Tongue (tissue), 2 donors: ENCODE measurements around the gene CYS1. TPM values are rescaled to one million over a fixed set of nuclear protein-coding genes. Genes with fewer than 3 reads are reported as not detected.
"Not testable (repeated sequence)": the region's sequence is repeated elsewhere in the genome, so short reads cannot be mapped to it uniquely, and the experiment has no call there.

Experiments used
- DNase-seq: peaks from one replicate; pipeline ENCODE4 v3.0.0-alpha.2; 2015
- total RNA-seq: library from RNA; depleted of rRNA; stranded (reverse); fragments of >200 nt; gene quantifications from one replicate; pipeline ENCODE4 v1.2.3, GENCODE V29; 2014

The CYS1 gene
- total RNA-seq, 1 donor from 2014 or later, result 5.4 TPM

DNA sequence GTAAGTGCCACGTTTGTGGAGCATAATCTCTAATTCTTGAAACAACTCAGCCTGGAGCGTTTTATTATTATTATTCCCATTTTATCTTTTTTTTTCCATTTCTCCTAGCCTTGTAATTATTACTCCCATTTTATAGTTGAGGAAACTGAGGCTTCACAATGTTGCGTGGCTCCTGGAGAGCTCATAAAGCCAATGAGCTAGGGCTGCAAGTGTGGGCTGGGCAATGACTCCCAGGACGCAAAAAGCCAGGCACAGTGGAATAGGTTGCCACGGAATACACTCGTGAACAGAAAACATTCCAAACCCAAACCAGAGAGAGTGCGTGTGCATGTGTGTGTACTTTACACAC is 50.4 kb downstream of the CYS1 start:
- DNase-seq, result no peak

- peak; percentile 54 for DNase-seq
Observed at GRCh38 chr2:10028988-10029874, 51.0 kb downstream of the CYS1 start.

DNA sequence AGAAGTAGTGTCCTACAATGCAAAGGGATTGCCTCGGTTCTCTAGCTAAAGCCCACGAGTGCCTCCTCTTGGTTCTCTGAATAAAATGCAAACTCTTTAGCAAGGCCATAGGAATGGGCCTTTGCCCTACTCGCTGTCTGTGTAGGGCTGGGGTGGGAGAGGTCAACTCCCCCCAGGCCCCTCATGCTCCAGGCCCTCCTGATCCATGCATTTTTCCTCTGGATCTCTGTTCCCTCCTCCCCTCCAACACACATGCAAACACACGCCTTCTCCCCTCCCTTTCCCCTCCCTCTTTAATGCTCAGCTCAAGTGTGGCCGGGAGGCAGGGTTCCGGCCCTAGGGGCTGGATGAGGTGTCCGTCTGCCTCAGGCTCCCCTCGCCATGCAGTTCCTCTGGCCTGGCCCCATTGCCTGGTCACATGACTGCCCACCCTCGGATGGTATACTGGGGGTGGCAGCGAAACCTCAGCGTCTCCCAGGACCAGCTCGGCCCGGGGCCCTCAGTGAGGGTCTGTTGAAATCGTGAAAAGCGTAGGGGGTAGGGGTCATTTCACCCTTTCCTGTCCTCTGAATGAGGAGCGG is 51.7 kb downstream of the CYS1 start:
- no peak for DNase-seq

DNA sequence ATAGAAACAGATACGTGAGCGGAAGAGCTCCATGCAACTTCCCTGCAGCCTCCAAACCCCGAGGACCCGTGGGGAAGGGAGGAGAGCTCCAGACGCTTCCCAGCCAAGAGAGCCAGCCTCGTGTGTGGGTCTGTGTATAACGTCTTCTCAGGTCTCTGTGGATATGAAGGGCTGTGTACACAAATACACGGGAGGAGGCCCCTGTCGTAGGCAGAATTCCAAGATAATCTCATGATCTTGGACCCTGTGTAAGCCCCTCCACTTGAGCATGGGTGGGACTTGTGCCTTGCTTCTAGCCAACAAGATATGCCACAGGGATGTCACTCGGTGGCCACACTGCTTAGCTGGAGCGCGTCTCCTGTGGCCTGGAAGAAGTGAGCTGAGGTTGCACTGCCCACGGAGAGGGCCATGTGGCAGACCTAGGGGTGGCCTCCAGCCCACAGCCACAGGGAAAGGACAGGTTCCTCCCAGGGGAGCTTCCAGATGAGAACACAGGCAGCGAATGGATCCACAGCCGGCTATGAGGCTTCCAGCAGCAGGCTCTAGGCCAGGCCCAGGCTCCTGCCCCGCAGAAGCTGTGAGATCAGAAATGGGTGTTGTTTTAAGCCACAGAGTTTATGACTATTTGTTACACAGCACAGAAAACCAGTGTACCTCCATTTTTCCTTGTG is 52.4 kb downstream of the CYS1 start:
- no peak for DNase-seq

GRCh38 chr2:10026940-10027569 is 53.2 kb downstream of the CYS1 start:
- no peak for DNase-seq

GRCh38 chr2:10022966-10023662 is 57.1 kb downstream of the CYS1 start:
- DNase-seq, result no peak

GRCh38 chr2:10022445-10022844 is 57.8 kb downstream of the CYS1 start:
- DNase-seq, result no peak

GRCh38 chr2:10022041-10022421 is 58.2 kb downstream of the CYS1 start:
- DNase-seq, result no peak

- no peak for DNase-seq
Observed at GRCh38 chr2:10019602-10020400, 60.4 kb downstream of the CYS1 start.

DNA sequence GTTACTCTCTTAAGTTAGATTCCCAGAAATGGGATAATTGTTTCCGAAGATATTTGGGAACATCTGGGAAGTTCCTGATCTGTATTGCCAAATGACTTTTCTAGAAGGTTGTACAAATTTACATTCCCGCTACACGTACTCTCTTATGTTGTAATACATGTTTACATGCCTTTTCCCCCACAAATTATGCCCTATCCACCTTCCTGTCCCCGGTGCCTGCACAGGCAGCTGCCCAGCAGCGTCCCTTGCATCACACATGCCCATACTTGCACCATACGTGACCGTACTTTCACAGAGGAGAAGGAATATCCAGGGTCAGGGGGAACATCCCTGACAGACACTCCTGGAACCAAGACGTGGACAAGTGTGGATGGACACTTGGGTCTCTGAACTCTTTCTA is 61.0 kb downstream of the CYS1 start:
- DNase-seq, result no peak

DNA sequence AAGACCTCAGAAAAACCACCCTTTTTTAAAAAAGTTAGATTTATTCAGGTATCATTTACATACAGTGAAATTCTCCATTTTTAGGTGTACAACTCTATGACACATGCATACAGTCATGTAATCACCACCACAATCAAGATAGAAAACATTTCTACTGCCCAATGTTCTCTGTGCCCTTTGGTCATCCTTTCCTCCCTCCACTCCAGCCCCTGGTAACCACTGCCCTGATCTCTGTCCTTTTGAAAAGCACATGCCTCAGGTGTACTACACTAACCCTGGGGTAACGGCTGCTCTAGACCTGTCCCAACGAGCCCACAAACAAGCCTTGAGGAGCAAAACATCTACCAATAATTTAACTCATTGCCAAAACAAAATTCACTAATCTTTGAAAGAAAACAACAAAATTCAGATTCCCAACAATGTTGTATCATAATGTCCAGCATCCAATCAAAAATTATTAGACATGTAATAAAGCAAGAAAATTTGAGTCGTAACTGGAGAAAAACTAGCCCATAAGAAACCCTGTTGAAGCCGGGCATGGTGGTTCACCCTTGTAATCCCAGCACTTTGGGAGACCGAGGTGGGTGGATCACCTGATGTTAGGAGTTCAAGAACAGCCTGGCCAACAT is 62.8 kb downstream of the CYS1 start:
- DNase-seq, result no peak

- DNase-seq, result no peak
Observed at GRCh38 chr2:10016802-10017258, 63.4 kb downstream of the CYS1 start.

DNA sequence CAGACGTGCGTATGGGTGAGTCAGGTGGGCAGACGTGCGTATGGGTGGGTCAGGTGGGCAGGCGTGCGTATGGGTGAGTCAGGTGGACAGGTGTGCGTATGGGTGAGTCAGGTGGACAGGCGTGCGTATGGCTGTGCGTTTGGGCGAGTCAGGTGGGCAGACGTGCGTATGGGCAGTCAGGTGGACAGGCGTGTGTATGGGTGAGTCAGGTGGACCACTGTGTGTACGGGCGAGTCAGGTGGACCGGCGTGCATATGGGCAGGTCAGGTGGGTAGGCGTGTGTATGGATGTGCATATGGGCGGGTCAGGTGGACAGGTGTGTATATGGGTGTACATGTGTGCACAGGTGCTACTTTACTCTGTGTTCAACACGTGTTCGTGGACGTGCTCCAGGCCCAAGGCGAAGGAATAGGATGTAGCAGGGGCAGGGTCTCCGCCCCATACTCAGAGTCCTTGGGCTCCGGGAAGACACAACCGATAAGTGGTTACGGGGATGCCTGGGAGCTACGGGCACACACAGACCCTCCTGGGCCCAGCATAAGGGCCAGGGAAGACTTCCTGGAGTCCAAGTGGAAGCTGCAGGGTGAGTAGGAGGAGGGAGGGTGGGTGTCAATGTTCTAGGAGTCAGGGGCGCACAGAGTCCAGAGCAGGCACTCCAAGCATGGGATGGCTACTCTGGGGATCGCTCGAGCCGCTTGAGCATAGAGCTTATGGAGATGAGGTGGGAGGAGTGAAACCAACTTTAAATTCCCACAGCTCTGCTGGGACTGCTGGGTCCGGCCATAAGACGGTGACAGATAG is 64.0 kb downstream of the CYS1 start:
- no peak for DNase-seq

GRCh38 chr2:10015376-10015989 is 64.7 kb downstream of the CYS1 start:
- not testable (repeated sequence) for DNase-seq

GRCh38 chr2:10014418-10015190 is 65.6 kb downstream of the CYS1 start:
- DNase-seq, result no peak

GRCh38 chr2:10013651-10014417 is 66.4 kb downstream of the CYS1 start:
- DNase-seq, result not testable (repeated sequence)

DNA sequence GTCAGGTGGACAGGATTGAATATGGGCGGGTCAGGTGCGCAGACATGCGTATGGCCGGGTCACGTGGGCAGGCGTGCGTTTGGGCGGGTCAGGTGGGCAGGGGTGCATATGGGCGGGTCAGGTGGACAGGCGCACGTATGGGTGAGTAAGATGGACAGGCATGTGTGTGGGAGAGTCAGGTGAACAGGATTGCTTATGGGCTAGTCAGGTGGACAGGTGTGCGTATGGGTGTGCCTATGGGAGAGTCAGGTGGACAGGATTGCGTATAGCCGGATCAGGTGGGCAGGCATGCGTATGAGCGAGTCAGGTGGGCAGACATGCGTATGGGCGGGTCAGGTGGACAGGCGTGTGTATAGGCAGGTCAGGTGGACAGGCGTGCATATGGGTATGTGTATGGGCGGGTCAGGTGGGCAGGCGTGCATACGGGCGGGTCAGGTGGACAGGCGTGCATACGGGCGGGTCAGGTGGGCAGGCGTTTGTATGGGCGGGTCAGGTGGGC is 67.2 kb downstream of the CYS1 start:
- no peak for DNase-seq
